ENCODE measurements around the gene PCP2.

DNA sequence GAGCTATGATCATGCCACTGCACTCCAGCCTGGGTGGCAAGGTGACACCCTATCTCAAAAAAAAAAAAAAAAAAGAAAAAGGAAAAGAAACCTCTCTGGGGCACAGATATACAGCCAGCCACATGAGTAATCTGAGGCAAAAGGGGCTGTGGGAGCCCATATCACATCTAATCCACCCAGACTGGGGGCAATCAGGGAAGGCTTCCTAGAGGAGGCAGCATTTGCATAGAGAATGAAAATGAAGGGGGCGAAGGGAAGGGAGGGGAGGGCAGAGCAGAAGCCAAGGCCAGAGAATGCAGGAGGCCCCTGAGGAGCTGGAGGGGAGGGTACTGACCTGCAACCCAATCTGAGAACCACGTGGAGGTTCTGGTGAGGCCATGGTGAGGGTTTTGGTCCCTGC, 16.6 kb upstream of the PCP2 start:
- TF ChIP-seq HDGF (IDR thresholded peaks at IDR 0.05; ENCODE audit: borderline replicate concordance) (no peak), BHLHE40 (IDR thresholded peaks at IDR 0.05; ENCODE audit: borderline replicate concordance) (no peak), SP1 (IDR thresholded peaks at IDR 0.05) (no peak), FOXM1 (IDR thresholded peaks at IDR 0.05; ENCODE audit: borderline replicate concordance) (no peak), TARDBP (IDR thresholded peaks at IDR 0.05) (no peak), FOXA1 (IDR thresholded peaks at IDR 0.05) (no peak), NFRKB (IDR thresholded peaks at IDR 0.05) (no peak), ELF4 (IDR thresholded peaks at IDR 0.05) (no peak), CTBP1 (IDR thresholded peaks at IDR 0.05; ENCODE audit: borderline replicate concordance) (no peak), LEF1 (IDR thresholded peaks at IDR 0.05; ENCODE audit: borderline replicate concordance) (no peak), L3MBTL2 (conservative IDR thresholded peaks at IDR 0.05) (no peak), FOXK2 (IDR thresholded peaks at IDR 0.05) (no peak)
